Keratinocyte (primary cell): ENCODE measurements around the gene S100A9. TPM values are rescaled to one million over a fixed set of nuclear protein-coding genes. Genes with fewer than 3 reads are reported as not detected.

Experiments used
- DNase-seq: peaks from one replicate; pipeline ENCODE4 v3.0.0-alpha.2; 2011; ENCODE audit warnings: low read depth, missing footprints, low spot score
- FAIRE-seq: peaks from 2 replicates; lab custom pipeline; 2011; peaks lifted over from hg19 to GRCh38; lab: Jason Lieb, UNC
- H2AFZ ChIP-seq: 2 replicates; pipeline ENCODE4 v1.6.0; 2012; ENCODE audit warnings: low read length, control low read depth, inconsistent platforms; ENCODE audit not compliant: control insufficient read depth
- H3K27ac ChIP-seq: 2 replicates; pipeline ENCODE4 v1.5.1; 2011; ENCODE audit warnings: low read length; ENCODE audit not compliant: control insufficient read depth, insufficient read depth
- H3K27me3 ChIP-seq: 3 replicates; pipeline ENCODE4 v1.6.0; 2011; ENCODE audit warnings: low read length; ENCODE audit not compliant: control insufficient read depth, insufficient read depth; ENCODE audit errors: extremely low read depth
- H3K36me3 ChIP-seq, 2 experiments: 2 replicates in 1 of 2; 3 replicates in 1 of 2; pipeline ENCODE4 v1.5.1; 2011; ENCODE audit warnings: low read length in 2 of 2, mild to moderate bottlenecking in 1 of 2; ENCODE audit not compliant: control insufficient read depth in 2 of 2, insufficient read depth in 2 of 2; ENCODE audit errors: extremely low read depth in 1 of 2
- H3K4me1 ChIP-seq: 3 replicates; pipeline ENCODE4 v1.5.1; 2011; ENCODE audit warnings: low read length; ENCODE audit not compliant: control insufficient read depth, insufficient read depth; ENCODE audit errors: extremely low read depth
- H3K4me2 ChIP-seq: 3 replicates; pipeline ENCODE4 v1.6.0; 2011; ENCODE audit warnings: low read depth, low read length; ENCODE audit not compliant: control insufficient read depth, insufficient read depth; ENCODE audit errors: extremely low read depth
- H3K4me3 ChIP-seq, 3 experiments: fragments of 200-600 bp in 1 of 3; sonication (generic) in 1 of 3; 2 replicates in 2 of 3; 3 replicates in 1 of 3; pipeline ENCODE4 v1.5.1; 2011 to 2016; ENCODE audit warnings: low read length in 3 of 3, mild to moderate bottlenecking in 3 of 3, control low read depth in 2 of 3, inconsistent platforms in 1 of 3, low read depth in 1 of 3, mixed read lengths in 1 of 3, mixed run types in 1 of 3, moderate library complexity in 1 of 3; ENCODE audit not compliant: control insufficient read depth in 2 of 3, insufficient read depth in 2 of 3; ENCODE audit errors: extremely low read depth in 1 of 3
- H3K79me2 ChIP-seq: 2 replicates; pipeline ENCODE4 v1.6.0; 2012; ENCODE audit warnings: low read length; ENCODE audit not compliant: control insufficient read depth, insufficient read depth
- H3K9ac ChIP-seq: 3 replicates; pipeline ENCODE4 v1.6.0; 2011; ENCODE audit warnings: low read length; ENCODE audit not compliant: control insufficient read depth, insufficient read depth; ENCODE audit errors: extremely low read depth
- H3K9me1 ChIP-seq: 3 replicates; pipeline ENCODE4 v1.6.0; 2011; ENCODE audit warnings: low read length; ENCODE audit not compliant: control insufficient read depth, insufficient read depth; ENCODE audit errors: extremely low read depth
- H3K9me3 ChIP-seq: 2 replicates; pipeline ENCODE4 v1.5.1; 2012; ENCODE audit warnings: low read depth, low read length; ENCODE audit not compliant: control insufficient read depth
- H4K20me1 ChIP-seq: 3 replicates; pipeline ENCODE4 v1.6.0; 2011; ENCODE audit warnings: low read length; ENCODE audit not compliant: control insufficient read depth, insufficient read depth; ENCODE audit errors: extremely low read depth
- CTCF ChIP-seq, 3 experiments: IDR thresholded peaks in 1 of 3; conservative IDR thresholded peaks in 1 of 3; optimal IDR thresholded peaks in 1 of 3; 2 replicates in 2 of 3; 3 replicates in 1 of 3; pipeline versions ENCODE3 to v1.5.1; 2011; ENCODE audit warnings: low read length in 3 of 3, mild to moderate bottlenecking in 3 of 3, moderate library complexity in 2 of 3, control low read depth in 1 of 3, inconsistent platforms in 1 of 3; ENCODE audit not compliant: insufficient read depth in 2 of 3; ENCODE audit errors: extremely low read depth in 1 of 3
- EZH2 ChIP-seq: IDR thresholded peaks from one replicate; pipeline ENCODE4 v1.6.1; 2012; ENCODE audit warnings: inconsistent platforms, mild to moderate bottlenecking, low read length, moderate library complexity
- dilution Hi-C: fragments of 300-500 bp; cut with MboI; formaldehyde crosslinking; loops from one replicate; pipeline ENCODE4 v1.7.0; 2020; ENCODE audit warnings: low sequenced_read_pairs; ENCODE audit not compliant: extremely low pct_ligation_motif_present
- polyA plus RNA-seq, 5 experiments: library from polyadenylated mRNA; depleted of rRNA in 3 of 5; stranded (reverse) in 3 of 5; stranded (forward) in 1 of 5; unstranded in 1 of 5; fragments of >200 nt; gene quantifications; 1 replicate in 1 of 5; 2 replicates in 3 of 5; 3 replicates in 1 of 5; pipeline versions ENCODE4 v1.2.1 to v1.2.3, GENCODE V29; 2011 to 2012; ENCODE audit warnings: missing spikeins in 2 of 5, low read depth in 1 of 5, low replicate concordance in 1 of 5

S100A9 gene
- polyA plus RNA-seq, 1 donor (not counting 4 experiments of a cell fraction or from before 2014, with no cell fraction given), result 297 TPM

- no peaks in the 10 kb centered on the region for H3K27me3 ChIP-seq
- H3K9ac ChIP-seq, result no peak overlapping the region
- H3K9me1 ChIP-seq, result no peaks in the 10 kb centered on the region
- H2AFZ ChIP-seq, result no peak overlapping the region
- no peak overlapping the region for H3K27ac ChIP-seq
- H4K20me1 ChIP-seq, result no peaks in the 10 kb centered on the region
- no peaks in the 10 kb centered on the region for H3K79me2 ChIP-seq
- no peak overlapping the region for H3K4me2 ChIP-seq
- TF ChIP-seq CTCF (optimal IDR thresholded peaks at IDR 0.05 in 1 of 3, IDR thresholded peaks at IDR 0.05 in 1 of 3, conservative IDR thresholded peaks at IDR 0.05 in 1 of 3; ENCODE audit: extremely low read depth in 1 of 3, insufficient read depth in 2 of 3, low read length in 3 of 3) (no peak), EZH2 (no peak)
- FAIRE-seq, result no peak
- H3K4me1 ChIP-seq, result peaks cover 32% of the 10 kb centered on the region
- dilution Hi-C loops, result no loop called here
- H3K9me3 ChIP-seq, result no peaks in the 10 kb centered on the region
- no peak for DNase-seq
- no peak overlapping the region for H3K4me3 ChIP-seq
- no peaks in the 10 kb centered on the region for H3K36me3 ChIP-seq
These were observed 10.8 kb downstream of the S100A9 start for GRCh38 chr1:153368495-153368894.

GRCh38 chr1:153370146-153370545, 12.5 kb downstream of the S100A9 start:
- dilution Hi-C loops, result no loop called here
- no peak overlapping the region for H3K27ac ChIP-seq
- no peak overlapping the region for H3K4me3 ChIP-seq
- TF ChIP-seq CTCF (optimal IDR thresholded peaks at IDR 0.05 in 1 of 3, IDR thresholded peaks at IDR 0.05 in 1 of 3, conservative IDR thresholded peaks at IDR 0.05 in 1 of 3; ENCODE audit: extremely low read depth in 1 of 3, insufficient read depth in 2 of 3, low read length in 3 of 3), result no peak
- no peak for TF ChIP-seq EZH2
- no peaks in the 10 kb centered on the region for H3K27me3 ChIP-seq
- H3K9me3 ChIP-seq, result no peaks in the 10 kb centered on the region
- H3K79me2 ChIP-seq, result no peaks in the 10 kb centered on the region
- H4K20me1 ChIP-seq, result no peaks in the 10 kb centered on the region
- no peak for DNase-seq
- no peaks in the 10 kb centered on the region for H3K9me1 ChIP-seq
- H3K36me3 ChIP-seq, result no peaks in the 10 kb centered on the region
- no peak overlapping the region for H3K9ac ChIP-seq
- peaks cover 20% of the 10 kb centered on the region for H3K4me1 ChIP-seq
- no peak for FAIRE-seq
- H3K4me2 ChIP-seq, result no peak overlapping the region
- no peak overlapping the region for H2AFZ ChIP-seq
